Measurements from ENCODE around the gene ABHD10. TPM values are rescaled to one million over a fixed set of nuclear protein-coding genes. Genes with fewer than 3 reads are reported as not detected.
"Not testable (repeated sequence)": the region's sequence is repeated elsewhere in the genome, so short reads cannot be mapped to it uniquely, and the experiment has no call there.

Gene ABHD10
- total RNA-seq, 1 experiment from 2014 or later = 21.3 TPM

DNA sequence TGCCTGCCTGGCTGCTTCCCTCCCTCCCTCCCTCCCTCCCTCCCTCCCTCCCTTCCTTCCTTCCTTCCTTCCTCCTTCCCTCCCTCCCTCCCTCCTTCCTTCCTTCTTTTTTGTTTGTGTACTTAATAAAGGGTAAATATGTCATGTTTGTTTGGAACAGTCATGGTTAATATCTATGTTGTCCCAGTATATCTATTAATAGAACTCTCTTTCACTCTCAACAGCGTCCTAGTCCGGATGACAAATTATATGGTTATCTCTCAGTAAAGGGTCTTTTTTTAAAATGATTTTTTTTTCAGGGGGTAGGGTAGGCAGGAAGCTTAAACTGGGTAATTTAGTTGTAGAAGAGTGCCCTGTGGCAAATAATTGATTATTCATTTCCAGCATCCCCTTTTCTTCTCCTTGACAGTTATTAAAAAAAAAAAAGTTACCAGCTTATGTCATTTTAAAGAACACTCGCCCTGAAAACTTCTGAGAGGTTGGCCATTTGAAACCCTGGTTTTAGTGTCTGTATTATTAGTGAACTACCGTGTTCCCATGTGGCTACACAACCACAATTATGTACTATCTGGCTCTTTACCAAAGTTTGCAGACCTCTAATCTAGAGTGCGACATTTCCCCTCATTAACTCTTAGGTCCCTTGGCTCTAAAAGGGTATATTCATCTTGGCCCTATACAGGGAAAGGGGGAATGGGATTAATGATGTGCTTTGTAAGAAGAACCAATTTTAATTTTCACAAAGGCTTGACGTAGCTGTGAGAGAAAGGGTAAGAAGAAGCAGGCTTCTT, 33.6 kb downstream of the ABHD10 start:
- no peak for DNase-seq (ENCODE audit: low read depth)
- in situ Hi-C loops (cut with HindIII; ENCODE audit: low pct_unique_long_range_greater_than_20kb, low sequenced_read_pairs) = no loop called here

- peak; percentile 62 for DNase-seq (ENCODE audit: low read depth)
- in situ Hi-C loops (cut with HindIII; ENCODE audit: low pct_unique_long_range_greater_than_20kb, low sequenced_read_pairs) = no loop called here
Measured at GRCh38 chr3:112013058-112013783, 34.4 kb downstream of the ABHD10 start.

GRCh38 chr3:112013784-112014143, 34.9 kb downstream of the ABHD10 start:
- in situ Hi-C loops (cut with HindIII; ENCODE audit: low pct_unique_long_range_greater_than_20kb, low sequenced_read_pairs) = no loop called here
- no peak for DNase-seq (ENCODE audit: low read depth)

- no peak for DNase-seq (ENCODE audit: low read depth)
- in situ Hi-C loops (cut with HindIII; ENCODE audit: low pct_unique_long_range_greater_than_20kb, low sequenced_read_pairs) = no loop called here
Measured at GRCh38 chr3:112017091-112017490, 38.3 kb downstream of the ABHD10 start.

GRCh38 chr3:112018712-112019111, 39.9 kb downstream of the ABHD10 start:
- no peak for DNase-seq (ENCODE audit: low read depth)
- in situ Hi-C loops (cut with HindIII; ENCODE audit: low pct_unique_long_range_greater_than_20kb, low sequenced_read_pairs) = no loop called here

DNA sequence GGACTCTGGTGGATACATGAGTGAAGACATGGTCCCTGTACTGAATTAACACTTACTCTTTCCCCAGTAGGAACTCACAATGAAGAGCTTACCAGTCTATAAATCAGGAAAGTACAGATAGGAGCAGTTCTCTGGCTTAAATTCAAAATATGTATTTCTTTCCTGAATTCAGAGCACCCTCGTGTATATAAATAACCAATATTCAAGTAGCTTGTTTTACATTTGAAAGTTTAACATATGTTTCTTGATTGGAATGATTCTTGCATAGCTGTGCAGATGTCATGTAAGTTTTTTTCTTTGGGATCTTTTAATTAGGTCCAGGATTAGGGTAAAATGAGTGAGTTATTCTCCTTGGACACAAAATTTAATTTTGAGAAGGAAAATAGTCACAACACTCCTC, 40.9 kb downstream of the ABHD10 start:
- in situ Hi-C loops (cut with HindIII; ENCODE audit: low pct_unique_long_range_greater_than_20kb, low sequenced_read_pairs) = no loop called here
- no peak for DNase-seq (ENCODE audit: low read depth)

GRCh38 chr3:112020674-112021085, 41.9 kb downstream of the ABHD10 start:
- peak; percentile 82 for DNase-seq (ENCODE audit: low read depth)
- in situ Hi-C loops (cut with HindIII; ENCODE audit: low pct_unique_long_range_greater_than_20kb, low sequenced_read_pairs) = no loop called here

GRCh38 chr3:112027142-112027541, 48.3 kb downstream of the ABHD10 start:
- in situ Hi-C loops (cut with HindIII; ENCODE audit: low pct_unique_long_range_greater_than_20kb, low sequenced_read_pairs) = no loop called here
- no peak for DNase-seq (ENCODE audit: low read depth)

GRCh38 chr3:112027826-112028225, 49.0 kb downstream of the ABHD10 start:
- no peak for DNase-seq (ENCODE audit: low read depth)
- in situ Hi-C loops (cut with HindIII; ENCODE audit: low pct_unique_long_range_greater_than_20kb, low sequenced_read_pairs) = no loop called here

DNA sequence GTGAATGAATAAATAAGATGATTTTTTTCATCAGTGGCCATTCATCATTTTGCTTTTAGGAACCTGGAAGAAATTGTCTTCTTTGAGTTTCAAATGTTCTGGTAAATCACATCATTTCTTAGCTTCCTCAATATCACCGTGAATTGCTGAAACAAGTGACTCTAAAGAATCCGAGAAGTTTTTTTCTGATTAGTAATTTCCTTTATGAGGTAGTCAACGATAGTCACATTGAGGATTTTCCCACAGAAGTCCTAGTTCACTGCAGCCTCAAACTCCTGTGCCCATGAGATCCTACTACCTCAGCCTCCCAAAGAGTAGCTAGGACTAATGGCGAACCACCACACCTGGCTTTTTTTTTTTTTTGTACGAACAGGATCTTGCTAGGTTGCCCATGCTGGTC, 52.1 kb downstream of the ABHD10 start:
- in situ Hi-C loops (cut with HindIII; ENCODE audit: low pct_unique_long_range_greater_than_20kb, low sequenced_read_pairs) = no loop called here
- DNase-seq (ENCODE audit: low read depth) = no peak

- in situ Hi-C loops (cut with HindIII; ENCODE audit: low pct_unique_long_range_greater_than_20kb, low sequenced_read_pairs) = no loop called here
- no peak for DNase-seq (ENCODE audit: low read depth)
Measured at GRCh38 chr3:112032098-112032731, 53.4 kb downstream of the ABHD10 start.

GRCh38 chr3:112034436-112034835, 55.6 kb downstream of the ABHD10 start, which contains the start of gene TMPRSS7:
Gene TMPRSS7 (plus strand): TSS chr3:112034736. CDS start chr3:112034846, 110 bp downstream.
- in situ Hi-C loops (cut with HindIII; ENCODE audit: low pct_unique_long_range_greater_than_20kb, low sequenced_read_pairs) = no loop called here
- DNase-seq (ENCODE audit: low read depth) = no peak

DNA sequence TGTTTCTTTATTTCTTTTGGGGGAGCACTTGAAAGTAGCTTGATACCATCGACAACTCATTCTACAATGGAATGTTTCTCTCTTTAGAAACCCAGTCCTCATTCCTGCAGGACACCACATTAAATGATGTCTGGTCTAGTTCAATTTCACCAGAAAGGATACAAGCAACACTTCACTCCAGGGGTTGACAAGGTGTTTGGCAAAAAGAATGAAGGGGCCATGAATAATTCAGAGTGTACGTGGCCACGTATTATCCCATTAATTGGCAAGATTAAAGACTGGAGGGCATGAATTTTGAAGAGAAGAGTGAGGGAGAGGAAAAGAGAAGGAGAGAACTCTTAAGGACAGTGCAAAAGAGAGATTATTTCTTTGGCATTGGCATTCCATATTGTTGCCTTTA, 56.4 kb downstream of the ABHD10 start:
- in situ Hi-C loops (cut with HindIII; ENCODE audit: low pct_unique_long_range_greater_than_20kb, low sequenced_read_pairs) = no loop called here
- no peak for DNase-seq (ENCODE audit: low read depth)

DNA sequence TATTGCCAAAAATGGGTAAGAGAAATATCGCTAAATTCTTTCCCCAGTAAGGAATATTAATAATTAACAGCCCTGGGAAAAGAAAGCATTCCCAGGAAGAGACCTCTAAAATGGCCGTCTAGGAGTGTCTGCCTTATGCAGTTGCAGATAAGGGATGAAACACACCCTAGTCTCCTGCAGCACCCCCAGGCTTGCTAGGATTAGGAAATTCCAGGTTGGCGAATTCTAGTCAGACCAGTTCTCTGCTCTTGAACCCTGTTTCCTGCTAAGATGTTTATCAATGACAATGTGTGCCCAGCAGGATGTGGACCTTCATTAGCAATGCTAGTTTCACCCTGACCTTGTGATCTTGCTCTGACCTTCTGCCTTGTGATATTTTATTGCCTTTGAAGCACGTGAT, 58.4 kb downstream of the ABHD10 start:
- in situ Hi-C loops (cut with HindIII; ENCODE audit: low pct_unique_long_range_greater_than_20kb, low sequenced_read_pairs); DNase-seq (ENCODE audit: low read depth): not testable (repeated sequence)

- peak; percentile 15 for DNase-seq (ENCODE audit: low read depth)
- in situ Hi-C loops (cut with HindIII; ENCODE audit: low pct_unique_long_range_greater_than_20kb, low sequenced_read_pairs) = no loop called here
Measured at GRCh38 chr3:112038863-112039262, 60.0 kb downstream of the ABHD10 start.

DNA sequence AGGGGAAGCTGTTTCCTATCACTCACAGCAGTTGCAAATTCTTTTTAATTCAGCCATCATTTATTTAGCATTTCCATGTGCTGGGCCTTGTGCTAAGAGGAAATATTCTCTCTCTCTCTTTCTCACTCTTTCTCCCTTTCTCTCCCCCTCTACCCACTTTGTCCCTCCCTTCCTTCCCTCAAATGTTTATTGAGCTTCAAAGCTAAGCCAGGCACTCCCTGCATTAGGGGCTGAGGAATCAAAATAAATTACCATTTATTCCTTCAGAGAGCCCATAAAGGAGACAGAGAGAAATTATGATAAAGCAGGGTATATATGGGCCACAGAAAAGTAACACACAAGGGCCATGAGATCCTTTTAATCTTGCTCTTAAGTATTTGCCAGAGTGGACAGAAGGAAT, 62.5 kb downstream of the ABHD10 start:
- no peak for DNase-seq (ENCODE audit: low read depth)
- in situ Hi-C loops (cut with HindIII; ENCODE audit: low pct_unique_long_range_greater_than_20kb, low sequenced_read_pairs) = no loop called here

GRCh38 chr3:112042842-112043280, 64.0 kb downstream of the ABHD10 start:
- peak; percentile 48 for DNase-seq (ENCODE audit: low read depth)
- in situ Hi-C loops (cut with HindIII; ENCODE audit: low pct_unique_long_range_greater_than_20kb, low sequenced_read_pairs) = no loop called here
